SK-N-SH (cell line): ENCODE data around the gene KCNJ12.
"Not testable (repeated sequence)": the region's sequence is repeated elsewhere in the genome, so short reads cannot be mapped to it uniquely, and the experiment has no call there.

Experiments
- CTCF ChIP-seq: fragments of 200-600 bp; sonication (generic); IDR thresholded peaks from 2 replicates; pipeline ENCODE4 v1.6.1; 2017; ENCODE audit warnings: antibody characterized with exemption, mild to moderate bottlenecking, moderate library complexity
- GABPA ChIP-seq: IDR thresholded peaks from 2 replicates; pipeline ENCODE4 v1.4.0; 2012; ENCODE audit warnings: low read depth, mild to moderate bottlenecking
- MAX ChIP-seq: IDR thresholded peaks from 2 replicates; pipeline ENCODE4 v1.4.0; 2012; ENCODE audit warnings: low read depth
- NRF1 ChIP-seq: IDR thresholded peaks from 2 replicates; pipeline ENCODE4 v1.6.1; 2012; ENCODE audit warnings: low read depth, mild to moderate bottlenecking, low read length
- RXRA ChIP-seq: IDR thresholded peaks from 2 replicates; pipeline ENCODE4 v1.4.0; 2012; ENCODE audit warnings: low read depth, mild to moderate bottlenecking, borderline replicate concordance
- SMC3 ChIP-seq: IDR thresholded peaks from 2 replicates; pipeline ENCODE4 v1.6.1; 2012; ENCODE audit warnings: low read depth, low read length, improper control_type of control experiment
- USF2 ChIP-seq: fragments of 150-350 bp; IDR thresholded peaks from 2 replicates; pipeline ENCODE4 v1.6.1; 2017; ENCODE audit warnings: antibody characterized with exemption, low read length, low read depth, borderline replicate concordance
- YY1 ChIP-seq: IDR thresholded peaks from 2 replicates; pipeline ENCODE4 v1.4.0; 2012; ENCODE audit warnings: low read depth, mild to moderate bottlenecking

- not testable (repeated sequence) for TF ChIP-seq CTCF, MAX, GABPA, YY1, SMC3, RXRA, NRF1, USF2
Observed at GRCh38 chr17:21447552-21447951, 71.4 kb downstream of the KCNJ12 start.
